B cell (primary cell): ENCODE measurements around the gene PSMB8. TPM values are rescaled to one million over a fixed set of nuclear protein-coding genes. Genes with fewer than 3 reads are reported as not detected.

Experiments
- ATAC-seq: fragments of 200-7000 bp; cut with Tn5 transposase; one replicate; pipeline ENCODE4 v1.10.0; 2021; ENCODE audit warnings: low read depth, mild to moderate bottlenecking, moderate number of reproducible peaks, moderate library complexity
- CTCF ChIA-PET: fragments of 350-600 bp; sonication (Branson Sonifier 250); formaldehyde crosslinking; loops from one replicate; lab custom pipeline; 2021; ENCODE audit warnings: antibody characterized with exemption, inconsistent platforms; lab: Charles Lee
- POLR2A ChIA-PET: fragments of 350-600 bp; sonication (Branson Sonifier 250); formaldehyde crosslinking; loops from one replicate; lab custom pipeline; 2021; ENCODE audit warnings: antibody characterized with exemption; lab: Charles Lee
- DNase-seq: peaks from one replicate; pipeline ENCODE4 v3.0.0; 2013
- H2AFZ ChIP-seq: 2 replicates; pipeline ENCODE4 v1.6.1; 2012; ENCODE audit warnings: mild to moderate bottlenecking, low read depth, low read length; ENCODE audit not compliant: insufficient read depth, poor library complexity, severe bottlenecking
- H3K27ac ChIP-seq, 2 donors: 1 replicate in 1 of 2; 2 replicates in 1 of 2; pipeline ENCODE4 v1.5.1; 2012 to 2013; ENCODE audit warnings: low read length in 2 of 2, mild to moderate bottlenecking in 2 of 2, moderate library complexity in 1 of 2
- H3K27me3 ChIP-seq, 4 experiments: fragments of 200-600 bp in 1 of 4; sonication (generic) in 1 of 4; replicated peaks in 1 of 4; 1 replicate in 2 of 4; 2 replicates in 2 of 4; pipeline versions ENCODE4 v1.6.1 to v1.7.0; 2013 to 2016; ENCODE audit warnings: low read length in 3 of 4, mild to moderate bottlenecking in 2 of 4, mixed read lengths in 1 of 4, moderate library complexity in 1 of 4; ENCODE audit not compliant: insufficient read depth in 4 of 4, control insufficient read depth in 3 of 4; ENCODE audit errors: control extremely low read depth in 1 of 4
- H3K36me3 ChIP-seq, 2 experiments: replicated peaks in 1 of 2; 1 replicate in 1 of 2; 2 replicates in 1 of 2; pipeline versions ENCODE4 v1.6.1 to v1.7.1; 2013; ENCODE audit warnings: low read length in 1 of 2; ENCODE audit not compliant: insufficient read depth in 2 of 2, control insufficient read depth in 1 of 2; ENCODE audit errors: control extremely low read depth in 1 of 2, extremely low read depth in 1 of 2
- H3K4me1 ChIP-seq, 2 donors: fragments of 200-600 bp in 1 of 2; sonication (generic) in 1 of 2; 1 replicate in 1 of 2; 2 replicates in 1 of 2; pipeline versions ENCODE4 v1.5.1 to v1.6.1; 2013 to 2017; ENCODE audit warnings: low read length in 2 of 2; ENCODE audit not compliant: control insufficient read depth in 2 of 2, insufficient read depth in 2 of 2
- H3K4me2 ChIP-seq: replicated peaks from 2 replicates; pipeline ENCODE3; 2012; ENCODE audit warnings: mild to moderate bottlenecking, low read depth, low read length; ENCODE audit not compliant: poor library complexity, severe bottlenecking
- H3K4me3 ChIP-seq, 5 experiments: fragments of 200-600 bp in 1 of 5; sonication (generic) in 1 of 5; 1 replicate in 3 of 5; 2 replicates in 2 of 5; pipeline versions ENCODE4 v1.5.1 to v1.7.0; 2011 to 2016; ENCODE audit warnings: low read length in 4 of 5, mild to moderate bottlenecking in 4 of 5, low read depth in 2 of 5, control low read depth in 1 of 5, moderate library complexity in 1 of 5; ENCODE audit not compliant: insufficient read depth in 1 of 5; ENCODE audit errors: control extremely low read depth in 1 of 5, extremely low read depth in 1 of 5
- H3K79me2 ChIP-seq: fragments of 200-600 bp; sonication (generic); one replicate; pipeline ENCODE4 v1.6.0; 2016; ENCODE audit warnings: low read length; ENCODE audit not compliant: control insufficient read depth, insufficient read depth
- H3K9ac ChIP-seq: fragments of 200-600 bp; sonication (generic); 2 replicates; pipeline ENCODE4 v1.6.1; 2017; ENCODE audit warnings: mild to moderate bottlenecking, low read length, moderate library complexity
- H3K9me3 ChIP-seq, 3 donors: one replicate each; pipeline versions ENCODE4 v1.6.1 to v1.7.1; 2013; ENCODE audit warnings: low read length in 2 of 3; ENCODE audit not compliant: control insufficient read depth in 2 of 3, insufficient read depth in 1 of 3; ENCODE audit errors: control extremely low read depth in 1 of 3
- H4K20me1 ChIP-seq: 2 replicates; pipeline ENCODE4 v1.6.0; 2012; ENCODE audit warnings: mild to moderate bottlenecking, low read length; ENCODE audit not compliant: insufficient read depth, control insufficient read depth, poor library complexity, severe bottlenecking
- H3K27ac Mint-ChIP-seq: one replicate; pipeline ENCODE4 v1.8.0; 2021; ENCODE audit warnings: mixed read lengths
- H3K27me3 Mint-ChIP-seq: one replicate; pipeline ENCODE4 v1.8.0; 2021; ENCODE audit warnings: mixed read lengths
- H3K4me1 Mint-ChIP-seq: one replicate; pipeline ENCODE4 v1.8.0; 2021; ENCODE audit warnings: mixed read lengths
- H3K4me3 Mint-ChIP-seq: one replicate; pipeline ENCODE4 v1.8.0; 2021; ENCODE audit warnings: mixed read lengths
- H3K9me3 Mint-ChIP-seq: one replicate; pipeline ENCODE4 v1.8.0; 2022; ENCODE audit warnings: mixed read lengths; ENCODE audit not compliant: insufficient read depth
- CTCF ChIP-seq: fragments of 200-600 bp; IDR thresholded peaks from one replicate; pipeline ENCODE4 v1.8.0; 2022; ENCODE audit warnings: antibody characterized with exemption, mild to moderate bottlenecking
- EZH2 ChIP-seq: IDR thresholded peaks from 2 replicates; pipeline ENCODE4 v1.6.1; 2012; ENCODE audit warnings: borderline replicate concordance, low read depth, mild to moderate bottlenecking, moderate library complexity, low read length; ENCODE audit not compliant: insufficient read depth, poor library complexity, severe bottlenecking
- WGBS: methylation state at CpG from one replicate; pipeline ENCODE4 v1.1.5; 2013; ENCODE audit warnings: missing lambda C conversion rate; ENCODE audit not compliant: insufficient coverage; 5-methylcytosine and 5-hydroxymethylcytosine counted together
- intact Hi-C: fragments of 100-400 bp; cut with micrococcal nuclease; formaldehyde crosslinking; loops from one replicate; pipeline ENCODE4 v1.10.0; 2022
- polyA plus RNA-seq: library from polyadenylated mRNA; depleted of rRNA; stranded (reverse); fragments of >200 nt; gene quantifications from 2 replicates; pipeline ENCODE4 v1.2.3, GENCODE V29; 2012
- total RNA-seq, 2 donors: library from RNA; stranded (reverse); fragments of 120-200 nt in 1 of 2; gene quantifications; 1 replicate in 1 of 2; 2 replicates in 1 of 2; pipeline versions ENCODE4 v1.2.3 to v1.2.4, GENCODE V29; 2013 to 2022

Gene PSMB8
- total and polyA plus RNA-seq, 2 donors (not counting 1 experiment from before 2014, with no cell fraction given), result 129 to 256 TPM

- H3K4me1 ChIP-seq, result peaks cover 27 to 28% of the 10 kb centered on the region in 2 donors
- peak overlapping the region; percentile 14 for H3K9ac ChIP-seq
- 10% methylated on average over 2 of the region's 3 CpGs for WGBS
- peaks cover 3 to 4% of the 10 kb centered on the region in 2 experiments for H3K36me3 ChIP-seq
- H3K4me2 ChIP-seq, result peak overlapping the region; percentile 63
- H3K4me3 Mint-ChIP-seq, result peak overlapping the region; percentile 68
- no peak for TF ChIP-seq CTCF
- TF ChIP-seq EZH2, result no peak
- no peaks in the 10 kb centered on the region for H3K79me2 ChIP-seq
- DNase-seq, result peak; percentile 67
- H3K4me3 ChIP-seq, result peak overlapping the region in 1 of 5 experiments; percentile 29
- no peaks in the 10 kb centered on the region for H4K20me1 ChIP-seq
- H3K27me3 Mint-ChIP-seq, result no peaks in the 10 kb centered on the region
- no peaks in the 10 kb centered on the region for H3K9me3 Mint-ChIP-seq
- peak; percentile 66 for ATAC-seq
- H3K9me3 ChIP-seq, result peaks cover 0 to 3% (median 0%) of the 10 kb centered on the region in 3 donors
- H2AFZ ChIP-seq, result peak overlapping the region; percentile 57
- ChIA-PET CTCF (interaction anchor here (0.6 to 9.6 kb wide), 36 partner anchors 9 to 1657 kb away, joined by 3 to 249 read pairs (median 10); partner anchors contain the start of genes BRD2, HLA-DMA, HLA-DMB and HLA-DOB), POLR2A (interaction anchor here (0.7 to 2.8 kb wide), 8 partner anchors 8 to 118 kb away, joined by 4 to 37 read pairs (median 9); partner anchors contain the start of genes PSMB8, PSMB9, TAP1 and TAP2)
- peak overlapping the region; percentile 31 to 74 for H3K27ac ChIP-seq
- peaks cover 33% of the 10 kb centered on the region for H3K4me1 Mint-ChIP-seq
- intact Hi-C loops, result loop anchor here (5.0 kb wide), 1 partner anchor 50 kb away; the partner anchor contains the start of gene HLA-DOB
- H3K27ac Mint-ChIP-seq, result peak overlapping the region; percentile 89
- H3K27me3 ChIP-seq, result no peaks in the 10 kb centered on the region
Observed at GRCh38 chr6:32867022-32867477, 23.2 kb upstream of the PSMB8 start.
